Activated T-helper 2 cell treated with anti-CD3 and anti-CD28 coated beads, Interferon-gamma antibody, Interleukin-2, Interleukin-4, amounts not matched to agents 10 μg/mL and 5 μg/mL and 100 μg/mL, durations not matched to agents 14 hours and 24 hours and 36 hours (primary cell): ENCODE results near the gene KNDC1. TPM values are rescaled to one million over a fixed set of nuclear protein-coding genes. Genes with fewer than 3 reads are reported as not detected.

Experiments used
- DNase-seq: peaks from one replicate; pipeline ENCODE4 v3.0.0; 2021; ENCODE audit warnings: low spot score
- H3K27ac Mint-ChIP-seq: one replicate; pipeline ENCODE4 v1.8.0; 2021; ENCODE audit warnings: mixed read lengths
- H3K27me3 Mint-ChIP-seq: one replicate; pipeline ENCODE4 v1.8.0; 2021; ENCODE audit warnings: low read depth, mixed read lengths
- H3K36me3 Mint-ChIP-seq: one replicate; pipeline ENCODE4 v1.8.0; 2021; ENCODE audit warnings: low read depth, mixed read lengths
- H3K4me1 Mint-ChIP-seq: one replicate; pipeline ENCODE4 v1.8.0; 2021; ENCODE audit warnings: low read depth, mixed read lengths
- H3K4me3 Mint-ChIP-seq: one replicate; pipeline ENCODE4 v1.8.0; 2021; ENCODE audit warnings: low read depth, mild to moderate bottlenecking, moderate library complexity, mixed read lengths
- H3K9me3 Mint-ChIP-seq: one replicate; pipeline ENCODE4 v1.8.0; 2021; ENCODE audit warnings: mixed read lengths
- intact Hi-C: fragments of 100-400 bp; cut with micrococcal nuclease; formaldehyde crosslinking; loops from one replicate; pipeline ENCODE4 v1.15.1; 2023
- total RNA-seq: library from RNA; stranded (reverse); gene quantifications from 2 replicates; pipeline ENCODE4 v1.2.3, GENCODE V29; 2022

KNDC1 gene
- total RNA-seq, 1 donor from 2014 or later, result 0.39 TPM

DNA sequence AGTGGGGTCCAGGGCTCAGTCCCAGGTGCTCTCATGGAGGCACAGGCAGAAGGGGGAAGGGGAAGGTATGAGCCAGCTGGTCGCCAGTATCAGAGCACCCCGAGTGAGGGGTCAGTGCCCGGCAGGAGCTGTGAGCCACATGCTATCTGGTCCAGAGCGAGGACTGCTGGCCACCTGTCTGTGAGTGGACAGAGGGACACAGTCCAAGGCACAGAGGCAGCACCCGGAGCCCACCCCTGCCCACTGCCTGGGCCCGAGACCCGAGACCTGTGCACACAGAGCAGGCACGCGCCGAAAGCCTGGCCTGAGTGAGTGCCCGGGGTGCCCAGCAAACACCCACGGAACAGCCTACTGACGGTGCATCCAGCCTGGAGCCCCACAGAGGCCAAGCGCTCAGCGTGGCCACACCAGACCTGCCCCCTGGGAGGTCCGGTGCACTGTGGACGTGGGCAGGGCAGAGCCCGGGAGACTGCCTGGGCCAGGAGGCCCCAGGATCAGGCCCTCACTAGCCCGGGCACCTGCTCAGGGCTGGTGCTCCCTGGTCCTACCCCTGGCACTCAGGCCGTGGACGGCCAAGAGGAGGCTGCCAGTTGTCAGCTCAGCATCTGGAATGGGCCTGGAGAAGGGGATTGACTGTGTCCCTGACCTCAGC is 42.9 kb upstream of the KNDC1 start:
- intact Hi-C loops, result no loop called here
- Mint-ChIP-seq H3K9me3 (peaks cover 13% of the 10 kb centered on the region), H3K4me1 (no peaks in the 10 kb centered on the region), H3K27ac (no peak overlapping the region), H3K27me3 (no peaks in the 10 kb centered on the region), H3K4me3 (no peak overlapping the region), H3K36me3 (no peaks in the 10 kb centered on the region)
- no peak for DNase-seq

DNA sequence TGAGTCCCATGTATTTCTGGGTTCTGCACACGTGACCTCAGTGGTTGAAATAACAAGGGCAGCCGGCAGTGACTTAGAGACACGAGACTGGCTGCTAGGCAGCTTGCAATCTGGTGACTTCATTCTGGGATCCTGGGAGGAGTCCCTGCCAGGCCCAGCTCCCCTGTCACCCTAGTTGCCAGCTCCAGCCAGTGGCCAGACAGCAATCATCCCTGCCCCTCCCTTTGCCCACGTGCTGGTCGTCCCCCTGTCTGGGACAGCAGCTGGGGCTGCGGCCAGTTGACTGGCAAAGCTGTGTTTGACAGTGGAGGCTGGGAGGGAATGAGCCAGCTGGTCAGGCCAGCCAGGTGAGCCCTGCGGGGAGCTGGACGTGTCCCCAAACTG is 42.3 kb upstream of the KNDC1 start:
- no peaks in the 10 kb centered on the region for H3K27me3 Mint-ChIP-seq
- no peaks in the 10 kb centered on the region for H3K36me3 Mint-ChIP-seq
- no peak overlapping the region for H3K4me3 Mint-ChIP-seq
- no peak overlapping the region for H3K27ac Mint-ChIP-seq
- intact Hi-C loops, result no loop called here
- DNase-seq, result no peak
- no peaks in the 10 kb centered on the region for H3K4me1 Mint-ChIP-seq
- H3K9me3 Mint-ChIP-seq, result peaks cover 13% of the 10 kb centered on the region

DNA sequence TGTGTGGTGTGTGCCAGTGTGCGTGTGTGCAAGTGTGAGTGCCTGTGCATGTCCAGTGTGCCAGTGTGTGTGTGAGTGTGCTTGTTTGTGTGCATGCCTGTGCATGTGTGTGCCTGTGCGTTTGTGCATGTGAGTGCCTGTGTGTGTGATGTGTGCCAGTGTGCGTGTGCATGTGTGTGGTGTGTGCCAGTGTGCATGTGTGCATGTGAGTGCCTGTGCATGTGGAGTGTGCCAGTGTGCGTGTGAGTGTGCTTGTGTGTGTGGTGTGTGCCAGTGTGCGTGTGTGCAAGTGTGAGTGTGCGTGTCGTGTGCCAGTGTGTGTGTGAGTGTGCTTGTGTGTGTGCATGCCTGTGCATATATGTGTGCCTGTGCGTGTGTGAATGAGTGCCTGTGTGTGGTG is 38.5 kb upstream of the KNDC1 start:
- no peaks in the 10 kb centered on the region for H3K36me3 Mint-ChIP-seq
- H3K4me1 Mint-ChIP-seq, result peaks cover 5% of the 10 kb centered on the region
- DNase-seq, result no peak
- no peak overlapping the region for H3K27ac Mint-ChIP-seq
- peaks cover 5% of the 10 kb centered on the region for H3K27me3 Mint-ChIP-seq
- H3K4me3 Mint-ChIP-seq, result no peak overlapping the region
- H3K9me3 Mint-ChIP-seq, result peaks cover 13% of the 10 kb centered on the region
- intact Hi-C loops, result loop anchor here (10.0 kb wide), 1 partner anchor 217 kb away; no protein-coding TSS in a partner anchor

DNA sequence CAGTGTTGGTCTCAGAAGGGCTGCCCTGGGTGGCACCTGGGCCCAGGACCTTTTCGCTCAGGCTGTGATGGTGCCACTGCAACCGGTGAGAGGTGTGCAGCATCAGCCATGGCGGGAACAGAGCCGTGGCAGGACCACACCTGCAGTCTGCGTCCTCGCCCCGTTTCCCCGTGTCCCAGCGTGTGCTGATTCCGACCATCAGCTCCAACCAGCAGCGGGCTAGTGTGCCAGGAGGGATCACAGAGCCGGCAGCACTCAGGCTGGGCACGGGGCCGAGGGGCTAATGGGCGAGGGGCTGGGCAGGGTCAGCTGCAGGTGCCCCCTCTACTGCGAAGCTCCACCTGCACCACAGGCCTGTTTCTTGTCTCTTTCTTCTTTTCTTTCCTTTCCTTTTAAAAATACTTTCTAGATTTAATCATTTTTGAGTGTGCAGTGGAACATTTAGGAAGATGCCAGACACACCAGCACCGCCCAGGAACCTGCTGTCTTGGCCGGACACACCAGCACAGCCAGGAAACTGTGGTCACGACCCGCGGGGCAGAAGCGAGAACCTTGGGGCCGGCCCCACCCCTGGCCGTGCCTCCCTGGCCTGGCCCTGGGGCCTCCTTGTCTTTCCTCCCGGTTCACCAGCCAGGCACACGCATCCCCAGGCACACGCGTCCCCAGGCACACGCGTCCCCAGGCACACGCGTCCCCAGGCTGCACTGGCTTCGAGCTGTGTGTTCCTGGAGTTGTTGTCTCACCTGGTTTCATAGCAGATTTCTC is 37.7 kb upstream of the KNDC1 start:
- Mint-ChIP-seq H3K36me3 (no peaks in the 10 kb centered on the region), H3K27me3 (peaks cover 5% of the 10 kb centered on the region), H3K4me3 (no peak overlapping the region), H3K4me1 (peaks cover 5% of the 10 kb centered on the region), H3K9me3 (peaks cover 13% of the 10 kb centered on the region), H3K27ac (no peak overlapping the region)
- no peak for DNase-seq
- intact Hi-C loops, result loop anchor here (10.0 kb wide), 1 partner anchor 218 kb away; no protein-coding TSS in a partner anchor

DNA sequence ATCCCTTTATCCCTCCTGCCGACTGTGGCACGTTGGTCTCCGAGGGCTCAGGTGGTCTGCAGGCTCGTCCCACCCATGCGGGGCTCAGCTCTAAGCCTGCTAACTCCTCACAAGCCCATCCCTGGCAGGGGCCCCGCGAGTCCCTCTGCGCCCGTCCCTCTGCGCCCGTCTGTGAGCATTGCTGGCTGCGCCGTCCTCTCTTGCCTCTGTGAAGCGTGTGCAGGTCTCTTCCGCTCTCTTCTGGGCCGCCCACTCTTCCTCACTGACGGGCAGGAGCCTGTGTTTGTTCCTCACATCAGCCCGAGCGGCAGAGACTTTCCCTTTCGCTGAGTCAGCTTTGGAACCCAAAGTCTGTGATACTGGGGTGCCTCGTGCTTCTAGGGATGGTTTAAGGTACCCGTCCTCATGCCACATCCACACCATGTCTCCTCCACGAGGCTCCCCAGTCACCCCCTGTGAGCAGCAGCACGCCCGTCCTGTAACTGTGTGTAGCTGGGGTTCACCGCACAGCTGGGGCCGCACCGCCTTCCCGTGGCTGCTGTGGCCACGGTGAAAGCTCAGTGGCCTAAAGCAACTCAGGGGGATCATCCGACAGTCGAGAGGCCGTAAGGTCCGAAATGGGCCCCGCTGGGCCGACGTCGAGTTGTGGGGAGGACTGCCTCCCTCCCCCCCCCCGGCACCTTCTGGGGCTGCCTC is 36.8 kb upstream of the KNDC1 start:
- no peak overlapping the region for H3K27ac Mint-ChIP-seq
- no peak overlapping the region for H3K4me3 Mint-ChIP-seq
- H3K36me3 Mint-ChIP-seq, result no peaks in the 10 kb centered on the region
- H3K27me3 Mint-ChIP-seq, result peaks cover 5% of the 10 kb centered on the region
- H3K4me1 Mint-ChIP-seq, result peaks cover 5% of the 10 kb centered on the region
- no peak for DNase-seq
- intact Hi-C loops, result loop anchor here (10.0 kb wide), 1 partner anchor 218 kb away; no protein-coding TSS in a partner anchor
- peaks cover 13% of the 10 kb centered on the region for H3K9me3 Mint-ChIP-seq

DNA sequence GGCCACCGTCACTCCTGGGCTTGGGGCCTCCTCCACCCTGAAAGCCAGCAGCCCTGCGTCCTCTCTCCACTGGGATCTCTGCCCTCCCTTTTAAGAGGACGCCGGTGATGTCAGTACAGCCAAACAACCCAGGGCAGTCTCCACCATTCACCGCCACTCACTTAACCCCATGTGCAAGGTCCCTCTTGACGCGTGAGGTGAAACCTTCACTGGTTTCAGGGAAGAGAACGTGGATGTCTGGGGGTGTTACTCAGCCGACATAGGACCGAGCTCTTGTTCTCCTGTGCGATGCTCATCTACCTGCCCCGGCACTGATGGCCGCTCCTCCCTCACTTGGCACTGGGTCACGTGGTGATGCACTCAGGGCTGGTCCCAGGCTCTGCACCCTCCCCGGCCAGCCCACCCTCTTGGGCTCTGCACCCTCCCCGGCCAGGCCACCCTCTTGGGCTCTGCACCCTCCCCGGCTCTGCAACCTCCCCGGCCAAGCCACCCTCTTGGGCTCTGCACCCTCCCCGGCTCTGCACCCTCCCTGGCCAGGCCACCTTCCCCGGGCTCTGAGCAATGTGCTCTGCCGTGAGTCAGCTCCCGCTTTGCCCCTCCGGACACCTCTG is 36.2 kb upstream of the KNDC1 start:
- Mint-ChIP-seq H3K27me3 (peaks cover 5% of the 10 kb centered on the region), H3K27ac (no peak overlapping the region), H3K4me1 (peaks cover 5% of the 10 kb centered on the region), H3K9me3 (peaks cover 10% of the 10 kb centered on the region), H3K36me3 (no peaks in the 10 kb centered on the region), H3K4me3 (no peak overlapping the region)
- intact Hi-C loops, result loop anchor here (2.0 to 10.0 kb wide), 2 partner anchors 183 to 219 kb away; no protein-coding TSS in a partner anchor
- no peak for DNase-seq

DNA sequence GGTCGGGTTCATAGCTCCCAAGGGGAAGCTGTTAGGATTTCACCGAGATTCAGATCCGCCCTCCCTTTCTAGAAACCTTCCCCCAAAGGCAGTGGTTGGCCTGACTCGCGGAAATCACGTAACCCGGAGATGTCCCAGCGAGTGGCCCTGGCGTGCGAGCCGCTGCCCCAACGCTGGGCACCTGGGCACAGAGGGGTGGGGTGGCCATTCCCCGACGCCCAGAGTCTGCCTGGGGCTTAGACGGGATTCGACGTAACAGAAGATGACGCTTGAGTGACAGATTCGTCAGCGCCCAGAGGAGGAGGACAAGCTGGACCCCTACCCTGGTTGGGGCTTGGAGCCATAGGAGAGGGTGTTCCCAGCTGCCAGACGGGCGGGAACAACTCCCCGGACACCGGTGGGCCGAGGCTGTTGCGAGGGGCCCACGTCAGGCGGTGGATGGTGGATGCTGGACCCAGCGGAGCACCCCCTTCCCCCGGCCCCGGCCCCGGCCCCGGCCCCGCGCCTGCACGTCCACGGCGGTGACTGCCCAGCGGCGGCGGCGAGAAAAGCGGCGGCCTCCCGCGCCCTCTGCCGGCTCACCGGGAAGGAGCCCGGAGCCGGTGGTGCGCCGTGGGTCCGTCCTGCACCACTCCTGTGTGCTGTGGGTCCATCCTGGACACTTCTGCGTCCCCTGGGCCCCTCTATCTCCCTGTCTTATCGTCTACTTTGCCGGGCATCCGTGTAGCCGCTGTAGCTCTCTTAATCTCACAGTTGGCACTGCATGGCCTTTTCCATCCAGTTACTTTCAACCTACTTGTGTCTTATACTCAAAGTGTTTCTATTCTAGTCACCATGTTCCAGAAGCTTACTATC is 35.4 kb upstream of the KNDC1 start:
- intact Hi-C loops, result loop anchor here (2.0 to 10.0 kb wide), 2 partner anchors 184 to 220 kb away; no protein-coding TSS in a partner anchor
- Mint-ChIP-seq H3K4me1 (peaks cover 5% of the 10 kb centered on the region), H3K9me3 (peaks cover 4% of the 10 kb centered on the region), H3K27ac (no peak overlapping the region), H3K4me3 (no peak overlapping the region), H3K27me3 (peaks cover 5% of the 10 kb centered on the region), H3K36me3 (no peaks in the 10 kb centered on the region)
- DNase-seq, result no peak

DNA sequence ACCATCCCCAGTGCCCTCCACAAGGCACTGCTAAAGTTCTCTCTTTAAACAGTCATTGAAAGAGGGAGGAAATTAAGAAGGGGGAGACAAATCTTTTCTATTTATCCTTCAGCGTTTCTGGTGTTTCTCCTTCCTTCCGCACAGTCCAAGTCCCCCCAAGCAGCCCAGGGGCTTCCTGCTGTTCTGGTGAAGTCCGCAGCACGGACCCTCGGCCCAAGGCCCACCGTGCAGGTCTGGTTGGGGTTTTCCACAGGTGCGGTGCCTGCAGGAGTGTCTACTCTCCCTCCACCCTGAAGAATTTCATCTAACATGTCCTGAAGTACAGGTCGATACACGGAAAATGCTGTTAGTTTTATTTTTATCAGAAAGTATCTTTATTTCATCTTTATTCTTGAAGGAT is 34.1 kb upstream of the KNDC1 start:
- no peak overlapping the region for H3K27ac Mint-ChIP-seq
- peaks cover 5% of the 10 kb centered on the region for H3K27me3 Mint-ChIP-seq
- intact Hi-C loops, result loop anchor here (2.0 to 10.0 kb wide), 2 partner anchors 185 to 221 kb away; no protein-coding TSS in a partner anchor
- peaks cover 5% of the 10 kb centered on the region for H3K4me1 Mint-ChIP-seq
- no peaks in the 10 kb centered on the region for H3K9me3 Mint-ChIP-seq
- H3K4me3 Mint-ChIP-seq, result no peak overlapping the region
- no peak for DNase-seq
- no peaks in the 10 kb centered on the region for H3K36me3 Mint-ChIP-seq

DNA sequence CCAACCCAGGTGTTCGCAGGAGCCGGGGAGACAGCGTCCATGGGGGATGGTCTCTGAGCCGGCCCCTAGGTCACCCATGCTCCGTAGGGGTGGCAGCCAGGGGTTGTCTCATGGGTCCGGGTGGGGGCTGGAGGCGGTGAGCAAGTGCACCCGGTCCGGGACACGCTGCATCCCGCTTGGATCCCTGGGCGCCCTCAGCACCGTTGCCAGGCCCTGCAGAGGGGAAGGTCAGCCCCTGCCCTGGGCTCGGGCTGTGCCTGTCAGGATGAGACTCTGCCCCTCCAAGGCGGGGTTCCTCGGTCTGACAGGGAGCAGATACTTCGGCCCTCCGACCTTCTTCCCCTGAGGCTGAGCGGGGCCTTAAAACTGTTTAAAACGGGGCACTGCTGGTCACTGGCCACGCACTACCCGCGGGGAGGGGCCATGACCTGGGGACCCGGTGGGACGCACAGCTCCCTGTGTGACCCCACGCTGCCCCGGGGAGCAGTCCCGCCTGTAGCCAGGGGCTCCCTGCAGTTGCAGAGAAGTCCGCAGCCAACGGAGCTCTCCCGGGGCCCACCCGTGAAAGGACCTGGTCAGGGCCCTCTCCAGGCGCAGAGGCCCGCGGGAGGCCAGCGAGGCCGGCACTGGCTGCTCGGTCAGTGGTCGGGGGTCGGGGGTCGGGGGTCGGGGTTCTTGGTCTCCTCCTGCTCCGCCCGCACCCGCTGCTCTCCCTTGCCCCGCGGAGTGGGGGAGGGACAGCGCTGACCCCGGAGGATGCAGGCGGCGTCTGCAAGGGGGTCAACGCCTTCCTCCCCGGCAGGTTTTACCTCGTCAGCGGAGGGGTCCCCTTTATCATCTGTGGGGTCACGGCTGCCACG is 33.4 kb upstream of the KNDC1 start:
- peaks cover 5% of the 10 kb centered on the region for H3K27me3 Mint-ChIP-seq
- intact Hi-C loops, result loop anchor here (10.0 kb wide), 1 partner anchor 222 kb away; no protein-coding TSS in a partner anchor
- H3K4me3 Mint-ChIP-seq, result no peak overlapping the region
- H3K9me3 Mint-ChIP-seq, result no peaks in the 10 kb centered on the region
- H3K4me1 Mint-ChIP-seq, result peaks cover 5% of the 10 kb centered on the region
- H3K36me3 Mint-ChIP-seq, result no peaks in the 10 kb centered on the region
- H3K27ac Mint-ChIP-seq, result no peak overlapping the region
- no peak for DNase-seq

DNA sequence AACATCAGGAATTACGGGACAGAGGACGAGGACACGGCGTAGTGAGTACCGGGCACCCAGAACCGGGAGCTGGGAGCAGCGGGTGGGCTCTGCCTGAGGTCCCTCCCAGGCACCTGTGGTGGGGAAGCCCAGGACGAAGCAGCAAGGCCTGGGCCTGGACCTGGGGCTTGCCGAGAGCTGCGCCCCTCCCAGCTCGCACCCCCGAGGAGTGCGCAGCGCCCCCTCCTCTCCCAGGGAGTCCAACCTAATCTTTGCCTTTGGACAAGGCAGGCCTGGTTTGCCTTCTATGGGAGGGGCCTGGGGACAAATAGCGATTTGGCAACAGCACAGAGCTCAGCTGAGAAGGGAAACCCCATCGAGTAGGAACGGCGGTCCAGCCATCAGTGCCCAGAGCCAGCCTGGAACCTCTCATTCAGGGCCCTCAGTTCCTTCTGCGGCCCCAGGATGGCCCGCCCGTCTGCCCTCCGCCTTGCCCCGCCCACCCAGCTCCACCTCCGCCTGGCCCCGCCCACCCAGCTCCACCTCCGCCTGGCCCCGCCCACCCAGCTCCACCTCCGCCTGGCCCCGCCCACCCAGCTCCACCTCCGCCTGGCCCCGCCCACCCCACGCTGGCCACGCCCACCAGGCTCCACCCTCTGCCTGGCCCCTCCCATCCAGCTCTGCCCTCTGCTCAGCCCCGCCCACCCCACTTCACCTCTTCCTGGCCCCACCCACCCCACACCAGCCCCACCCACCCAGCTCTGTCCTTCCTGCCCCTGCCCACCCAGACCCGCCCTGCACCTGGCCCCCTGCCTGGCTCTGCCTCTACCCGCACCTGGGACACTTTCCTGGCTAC is 32.5 kb upstream of the KNDC1 start:
- no peaks in the 10 kb centered on the region for H3K36me3 Mint-ChIP-seq
- intact Hi-C loops, result loop anchor here (10.0 kb wide), 1 partner anchor 223 kb away; no protein-coding TSS in a partner anchor
- no peaks in the 10 kb centered on the region for H3K9me3 Mint-ChIP-seq
- H3K27ac Mint-ChIP-seq, result no peak overlapping the region
- peaks cover 5% of the 10 kb centered on the region for H3K27me3 Mint-ChIP-seq
- peaks cover 5% of the 10 kb centered on the region for H3K4me1 Mint-ChIP-seq
- no peak for DNase-seq
- H3K4me3 Mint-ChIP-seq, result no peak overlapping the region
